HL-60 (cell line): ENCODE data around the gene BPIFB4.
"Not testable (repeated sequence)": the region's sequence is repeated elsewhere in the genome, so short reads cannot be mapped to it uniquely, and the experiment has no call there.

Source experiments
- DNase-seq, 2 experiments: peaks; one replicate each; pipeline ENCODE4 v3.0.0-alpha.2; 2010 to 2020; ENCODE audit warnings: low read depth in 1 of 2, low spot score in 1 of 2
- H3K27ac ChIP-seq: fragments of 250-450 bp; sonication (Bioruptor Pico); replicated peaks from 2 replicates; pipeline ENCODE4 v1.5.1; 2020; ENCODE audit warnings: mild to moderate bottlenecking, moderate library complexity
- H3K27me3 ChIP-seq: fragments of 250-450 bp; sonication (Bioruptor Pico); 2 replicates; pipeline ENCODE4 v1.5.1; 2021; ENCODE audit warnings: mild to moderate bottlenecking, moderate library complexity; ENCODE audit not compliant: insufficient read depth, poor library complexity, severe bottlenecking
- H3K4me3 ChIP-seq: replicated peaks from 2 replicates; pipeline ENCODE4 v1.5.1; 2011; ENCODE audit warnings: mild to moderate bottlenecking, control low read depth, low read length; ENCODE audit not compliant: insufficient read depth
- CTCF ChIP-seq: IDR thresholded peaks from one replicate; pipeline ENCODE4 v1.5.1; 2011; ENCODE audit warnings: low read length, control low read depth, inconsistent platforms; ENCODE audit not compliant: insufficient read depth
- GABPA ChIP-seq: IDR thresholded peaks from 2 replicates; pipeline ENCODE4 v1.6.1; 2012; ENCODE audit warnings: low read depth
- POLR2AphosphoS5 ChIP-seq: IDR thresholded peaks from 2 replicates; pipeline ENCODE4 v1.6.1; 2012; ENCODE audit warnings: low read depth
- REST ChIP-seq: IDR thresholded peaks from 2 replicates; pipeline ENCODE4 v1.6.1; 2012; ENCODE audit warnings: low read depth; ENCODE audit not compliant: insufficient replicate concordance
- SPI1 ChIP-seq: IDR thresholded peaks from 2 replicates; pipeline ENCODE4 v1.6.1; 2012; ENCODE audit warnings: low read depth, mild to moderate bottlenecking, borderline replicate concordance

BPIFB4 gene

GRCh38 chr20:33042430-33042829, 37.0 kb upstream of the BPIFB4 start:
- H3K4me3 ChIP-seq = no peak overlapping the region
- H3K27ac ChIP-seq = no peak overlapping the region
- DNase-seq = no peak
- TF ChIP-seq REST = no peak
- TF ChIP-seq GABPA = no peak
- no peak for TF ChIP-seq CTCF
- TF ChIP-seq SPI1 = no peak
- TF ChIP-seq POLR2AphosphoS5 = no peak
- no peaks in the 10 kb centered on the region for H3K27me3 ChIP-seq

- Histone ChIP-seq H3K4me3 (no peak overlapping the region), H3K27ac (no peak overlapping the region), H3K27me3 (no peaks in the 10 kb centered on the region)
- no peak for TF ChIP-seq CTCF
- no peak for TF ChIP-seq GABPA
- no peak for TF ChIP-seq POLR2AphosphoS5
- no peak for TF ChIP-seq SPI1
- no peak for TF ChIP-seq REST
- DNase-seq = no peak
Observed at GRCh38 chr20:33042983-33043730, 36.3 kb upstream of the BPIFB4 start.

- no peak for DNase-seq
- Histone ChIP-seq H3K27me3 (no peaks in the 10 kb centered on the region), H3K4me3 (no peak overlapping the region), H3K27ac (no peak overlapping the region)
- no peak for TF ChIP-seq CTCF
- no peak for TF ChIP-seq SPI1
- no peak for TF ChIP-seq REST
- TF ChIP-seq GABPA = no peak
- no peak for TF ChIP-seq POLR2AphosphoS5
Observed at GRCh38 chr20:33043731-33044181, 35.7 kb upstream of the BPIFB4 start.

GRCh38 chr20:33045129-33045721, 34.2 kb upstream of the BPIFB4 start:
- DNase-seq, H3K4me3 ChIP-seq, H3K27ac ChIP-seq, H3K27me3 ChIP-seq: not testable (repeated sequence)
